Smooth muscle cell (in vitro differentiated cells): ENCODE measurements around the gene SLC7A7. TPM values are rescaled to one million over a fixed set of nuclear protein-coding genes. Genes with fewer than 3 reads are reported as not detected.
"Not testable (repeated sequence)": the region's sequence is repeated elsewhere in the genome, so short reads cannot be mapped to it uniquely, and the experiment has no call there.

Experiments
- DNase-seq: peaks from one replicate; lab custom pipeline; 2025; ENCODE audit not compliant: unreplicated experiment; lab: John Stamatoyannopoulos, UW
- H2AFZ ChIP-seq: fragments of 200-600 bp; sonication (generic); 2 replicates; pipeline ENCODE4 v1.6.0; 2016; ENCODE audit warnings: antibody characterized with exemption, low read depth, mild to moderate bottlenecking
- H3F3A ChIP-seq: fragments of 200-600 bp; sonication (generic); 2 replicates; pipeline ENCODE4 v1.6.0; 2017; ENCODE audit warnings: antibody characterized with exemption, low read depth
- H3K27ac ChIP-seq: fragments of 200-600 bp; sonication (generic); 2 replicates; pipeline ENCODE4 v1.5.1; 2016; ENCODE audit warnings: low read depth, mild to moderate bottlenecking
- H3K27me3 ChIP-seq: fragments of 200-600 bp; sonication (generic); 2 replicates; pipeline ENCODE4 v1.6.1; 2016; ENCODE audit warnings: low read depth, mild to moderate bottlenecking
- H3K36me3 ChIP-seq: fragments of 200-600 bp; sonication (generic); 2 replicates; pipeline ENCODE4 v1.5.1; 2016; ENCODE audit warnings: low read depth
- H3K4me1 ChIP-seq: fragments of 200-600 bp; sonication (generic); 2 replicates; pipeline ENCODE4 v1.5.1; 2016; ENCODE audit warnings: low read depth
- H3K4me2 ChIP-seq: fragments of 200-600 bp; sonication (generic); 2 replicates; pipeline ENCODE4 v1.6.0; 2016; ENCODE audit warnings: mild to moderate bottlenecking
- H3K4me3 ChIP-seq: fragments of 200-600 bp; sonication (generic); 2 replicates; pipeline ENCODE4 v1.5.1; 2016; ENCODE audit warnings: mild to moderate bottlenecking
- H3K79me2 ChIP-seq: fragments of 200-600 bp; sonication (generic); 2 replicates; pipeline ENCODE4 v1.6.0; 2016; ENCODE audit warnings: low read depth, mild to moderate bottlenecking
- H3K9ac ChIP-seq: fragments of 200-600 bp; sonication (generic); 2 replicates; pipeline ENCODE4 v1.6.0; 2016; ENCODE audit warnings: low read depth
- H3K9me3 ChIP-seq: fragments of 200-600 bp; sonication (generic); replicated peaks from 2 replicates; pipeline ENCODE4 v1.5.1; 2016; ENCODE audit warnings: low read depth
- H4K20me1 ChIP-seq: fragments of 200-600 bp; sonication (generic); 2 replicates; pipeline ENCODE4 v1.6.0; 2016; ENCODE audit warnings: low read depth
- CTCF ChIP-seq: fragments of 200-600 bp; sonication (generic); IDR thresholded peaks from 2 replicates; pipeline ENCODE4 v1.5.1; 2017; ENCODE audit warnings: borderline replicate concordance, mild to moderate bottlenecking, antibody characterized with exemption; ENCODE audit not compliant: insufficient read depth, poor library complexity, severe bottlenecking
- WGBS: methylation state at CpG from one replicate; pipeline ENCODE4 v1.1.7; 2016; ENCODE audit warnings: low lambda C conversion rate; 5-methylcytosine and 5-hydroxymethylcytosine counted together
- polyA plus RNA-seq: library from polyadenylated mRNA; unstranded; fragments of >200 nt; fragmentation: Nextera tagmentation; extraction: Ambion mirVana; gene quantifications from 2 replicates; pipeline ENCODE4 v1.2.1, GENCODE V29; 2016
- total RNA-seq: library from RNA; depleted of rRNA; stranded (reverse); fragments of >200 nt; gene quantifications from 2 replicates; pipeline ENCODE4 v1.2.3, GENCODE V29; 2014

The SLC7A7 gene
- total and polyA plus RNA-seq, 2 experiments from 2014 or later = 10.0 to 18.5 TPM

GRCh38 chr14:22808388-22809209, 6.6 kb downstream of the SLC7A7 start:
- no peak for DNase-seq
- no peak overlapping the region for H3K27ac ChIP-seq
- TF ChIP-seq CTCF = no peak
- no peak overlapping the region for H3K4me3 ChIP-seq
- WGBS = 86% methylated on average over 5 of the region's 5 CpGs
- H3K4me2 ChIP-seq = no peak overlapping the region
- no peaks in the 10 kb centered on the region for H4K20me1 ChIP-seq
- no peaks in the 10 kb centered on the region for H3F3A ChIP-seq
- H2AFZ ChIP-seq = no peak overlapping the region
- H3K36me3 ChIP-seq = no peaks in the 10 kb centered on the region
- H3K27me3 ChIP-seq = no peaks in the 10 kb centered on the region
- no peak overlapping the region for H3K9ac ChIP-seq
- no peaks in the 10 kb centered on the region for H3K4me1 ChIP-seq
- no peaks in the 10 kb centered on the region for H3K79me2 ChIP-seq
- no peaks in the 10 kb centered on the region for H3K9me3 ChIP-seq

GRCh38 chr14:22807432-22808087, 7.7 kb downstream of the SLC7A7 start:
- H3K79me2 ChIP-seq = no peaks in the 10 kb centered on the region
- H3K4me3 ChIP-seq = no peak overlapping the region
- H2AFZ ChIP-seq = no peak overlapping the region
- no peaks in the 10 kb centered on the region for H4K20me1 ChIP-seq
- no peaks in the 10 kb centered on the region for H3K36me3 ChIP-seq
- no peak overlapping the region for H3K4me2 ChIP-seq
- no peak for DNase-seq
- 78% methylated on average over 13 of the region's 13 CpGs for WGBS
- no peak for TF ChIP-seq CTCF
- no peak overlapping the region for H3K9ac ChIP-seq
- H3F3A ChIP-seq = no peaks in the 10 kb centered on the region
- H3K27me3 ChIP-seq = no peaks in the 10 kb centered on the region
- H3K27ac ChIP-seq = no peak overlapping the region
- no peaks in the 10 kb centered on the region for H3K9me3 ChIP-seq
- no peaks in the 10 kb centered on the region for H3K4me1 ChIP-seq

GRCh38 chr14:22805235-22805634, 10.0 kb downstream of the SLC7A7 start:
- not testable (repeated sequence) for H3K4me1 ChIP-seq, H3K4me3 ChIP-seq, H4K20me1 ChIP-seq, H3K27ac ChIP-seq, H2AFZ ChIP-seq, H3K4me2 ChIP-seq, H3K27me3 ChIP-seq, H3F3A ChIP-seq, DNase-seq, H3K9me3 ChIP-seq, H3K9ac ChIP-seq, H3K79me2 ChIP-seq, H3K36me3 ChIP-seq
- 100% methylated on average over 4 of the region's 4 CpGs for WGBS

DNA sequence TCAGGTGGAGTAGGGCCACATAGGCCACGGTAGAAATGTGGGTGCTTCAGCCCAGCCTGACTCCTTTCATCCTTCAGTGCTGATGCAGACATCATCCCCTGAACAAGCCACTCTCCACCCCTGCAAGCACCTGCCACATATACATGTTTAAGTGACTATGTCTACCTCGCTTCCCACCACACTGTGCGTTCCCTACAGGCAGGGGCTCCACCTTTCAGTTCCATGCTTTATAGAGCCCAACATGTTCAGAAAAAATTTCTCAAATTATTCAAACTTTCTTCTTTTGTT, 11.6 kb downstream of the SLC7A7 start:
- 98% methylated on average over 3 of the region's 3 CpGs for WGBS

More for the DNA sequence above, 11.6 kb downstream of the SLC7A7 start:
- Histone ChIP-seq H3K79me2 (no peaks in the 10 kb centered on the region), H3K9ac (no peak overlapping the region), H3K9me3 (no peaks in the 10 kb centered on the region), H3K4me2 (no peak overlapping the region), H3K4me1 (no peaks in the 10 kb centered on the region), H2AFZ (no peak overlapping the region), H3F3A (no peaks in the 10 kb centered on the region), H3K36me3 (no peaks in the 10 kb centered on the region), H4K20me1 (no peaks in the 10 kb centered on the region), H3K4me3 (no peak overlapping the region), H3K27me3 (no peaks in the 10 kb centered on the region), H3K27ac (no peak overlapping the region)
- TF ChIP-seq CTCF = no peak
- DNase-seq = no peak
